GM10266 (cell line): ENCODE data around the gene ZIC5.
A peak's percentile ranks its signal among the peaks of the same experiment; 100 is the strongest.

Source experiments
- DNase-seq: peaks from one replicate; pipeline ENCODE4 v3.0.0; 2012; ENCODE audit errors: extremely low spot score
- CTCF ChIP-seq: IDR thresholded peaks from 2 replicates; pipeline ENCODE4 v1.5.1; 2012; ENCODE audit warnings: mild to moderate bottlenecking, low read depth; ENCODE audit not compliant: control insufficient read depth, insufficient read depth; ENCODE audit errors: missing control alignments

ZIC5 gene

DNA sequence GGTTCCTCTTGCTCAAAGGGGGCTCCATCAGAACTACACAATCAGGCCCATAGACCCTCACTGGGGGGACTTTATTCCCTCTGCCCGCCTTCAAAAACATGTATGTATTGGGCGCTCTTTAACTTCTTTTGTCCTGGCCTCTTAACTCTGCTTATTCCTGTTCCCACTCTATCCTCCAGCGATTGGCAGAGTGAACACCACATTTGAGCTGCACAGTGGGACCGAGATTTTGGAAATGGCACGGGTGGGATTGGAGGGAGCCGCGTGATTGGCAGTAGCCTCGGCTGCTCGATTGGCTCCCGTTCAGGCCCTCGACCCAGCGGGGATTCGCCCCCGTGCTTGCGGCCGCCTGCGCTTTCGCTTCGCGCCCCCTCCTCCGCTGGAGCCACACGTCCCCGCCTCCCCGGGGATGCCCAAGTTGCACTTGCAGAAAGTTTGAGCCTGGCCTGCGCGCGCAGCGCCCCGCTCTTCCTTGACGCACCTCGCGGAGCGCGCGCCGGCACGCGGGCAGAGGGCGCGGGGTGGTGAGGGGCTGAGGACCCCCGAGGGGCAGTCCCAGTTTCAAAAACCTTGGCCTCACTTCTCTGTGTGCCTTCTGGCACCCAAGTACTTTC, at the start of gene ZIC5:
Gene ZIC5, minus strand, starts transcription at position 192 of the 614 bp plus-strand sequence. Its CDS starts 164 bp downstream, at position 28.
- TF ChIP-seq CTCF: no peak
- no peak for DNase-seq

- no peak for DNase-seq
- no peak for TF ChIP-seq CTCF
These were observed 48.3 kb upstream of the ZIC5 start for GRCh38 chr13:100019780-100020356.

- TF ChIP-seq CTCF: no peak
- no peak for DNase-seq
These were observed 43.1 kb upstream of the ZIC5 start for GRCh38 chr13:100014621-100015020.

- no peak for TF ChIP-seq CTCF
- peak; percentile 10 for DNase-seq
These were observed 26.7 kb upstream of the ZIC5 start for GRCh38 chr13:99998261-99998660.

DNA sequence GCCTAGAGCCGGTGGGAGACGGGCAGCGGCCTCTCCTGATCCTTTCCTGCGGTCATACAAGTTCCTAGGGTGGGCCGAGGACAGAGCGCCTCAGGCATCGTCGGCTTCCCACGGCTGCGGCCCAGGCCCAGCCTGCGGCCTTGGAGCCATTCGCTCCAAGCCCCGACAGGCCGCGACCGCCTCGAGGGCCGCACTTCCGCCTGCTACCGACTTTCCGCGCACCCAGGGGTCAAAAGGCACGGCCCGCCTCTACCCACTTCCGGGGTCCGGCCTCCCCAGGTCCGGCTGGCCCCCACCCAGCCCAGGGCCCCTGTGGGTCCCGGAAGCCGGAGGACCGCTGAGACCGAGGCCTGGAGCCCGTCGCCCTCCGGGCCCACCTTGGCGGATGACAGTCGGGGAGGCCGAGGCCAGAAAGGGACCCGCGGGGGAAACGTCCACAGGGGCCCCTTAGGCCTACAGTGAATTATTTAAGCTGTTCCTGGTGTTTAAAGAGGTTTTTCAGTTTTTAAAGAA, 26.2 kb upstream of the ZIC5 start:
- no peak for TF ChIP-seq CTCF
- peak; percentile 18 for DNase-seq

GRCh38 chr13:99996381-99996973, 24.9 kb upstream of the ZIC5 start:
- peak; percentile 13 for DNase-seq
- TF ChIP-seq CTCF: no peak
